Coronary artery (tissue), 2 donors: ENCODE data around the gene CNOT1.

ENCODE experiments used
- DNase-seq: peaks from one replicate; pipeline ENCODE4 v3.0.0-alpha.2; 2017; ENCODE audit warnings: low spot score
- H3K27ac ChIP-seq, 2 donors: fragments of 200-600 bp; sonication (generic); one replicate each; pipeline ENCODE4 v1.5.1; 2016 to 2019
- H3K4me3 ChIP-seq: fragments of 200-600 bp; sonication (generic); 2 replicates; pipeline ENCODE4 v1.5.1; 2016; ENCODE audit warnings: mild to moderate bottlenecking, moderate library complexity
- TF ChIP-seq, protein P1 (sequence below): fragments of 200-600 bp; sonication (generic); IDR thresholded peaks from one replicate; pipeline ENCODE4 v1.5.1; 2019; ENCODE audit warnings: antibody characterized with exemption

CNOT1 gene

GRCh38 chr16:58556678-58557077 lies 72.9 kb downstream of the CNOT1 start:
- H3K27ac ChIP-seq, result no peak overlapping the region
- H3K4me3 ChIP-seq, result no peak overlapping the region
- no peak for DNase-seq
- TF ChIP-seq, protein P1, sequence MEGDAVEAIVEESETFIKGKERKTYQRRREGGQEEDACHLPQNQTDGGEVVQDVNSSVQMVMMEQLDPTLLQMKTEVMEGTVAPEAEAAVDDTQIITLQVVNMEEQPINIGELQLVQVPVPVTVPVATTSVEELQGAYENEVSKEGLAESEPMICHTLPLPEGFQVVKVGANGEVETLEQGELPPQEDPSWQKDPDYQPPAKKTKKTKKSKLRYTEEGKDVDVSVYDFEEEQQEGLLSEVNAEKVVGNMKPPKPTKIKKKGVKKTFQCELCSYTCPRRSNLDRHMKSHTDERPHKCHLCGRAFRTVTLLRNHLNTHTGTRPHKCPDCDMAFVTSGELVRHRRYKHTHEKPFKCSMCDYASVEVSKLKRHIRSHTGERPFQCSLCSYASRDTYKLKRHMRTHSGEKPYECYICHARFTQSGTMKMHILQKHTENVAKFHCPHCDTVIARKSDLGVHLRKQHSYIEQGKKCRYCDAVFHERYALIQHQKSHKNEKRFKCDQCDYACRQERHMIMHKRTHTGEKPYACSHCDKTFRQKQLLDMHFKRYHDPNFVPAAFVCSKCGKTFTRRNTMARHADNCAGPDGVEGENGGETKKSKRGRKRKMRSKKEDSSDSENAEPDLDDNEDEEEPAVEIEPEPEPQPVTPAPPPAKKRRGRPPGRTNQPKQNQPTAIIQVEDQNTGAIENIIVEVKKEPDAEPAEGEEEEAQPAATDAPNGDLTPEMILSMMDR, result no peak

DNA sequence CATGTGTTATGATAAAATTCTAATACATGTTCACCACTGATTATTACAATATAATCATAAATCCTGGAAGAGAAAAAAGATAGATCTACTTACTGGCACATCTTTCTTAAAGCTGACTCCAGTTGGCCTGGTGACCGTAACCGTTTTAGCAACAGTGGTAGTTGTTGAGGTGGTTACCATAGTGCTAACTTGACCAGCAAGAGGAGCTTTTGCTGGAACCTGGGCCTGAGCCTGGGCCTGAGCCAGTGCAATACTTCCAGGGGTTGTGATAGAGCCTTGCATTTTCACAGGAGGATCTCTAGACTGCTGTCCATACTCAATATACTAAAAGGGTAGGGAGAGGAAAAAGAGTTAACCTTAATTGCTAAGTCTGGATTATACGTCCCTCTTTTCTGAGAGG lies 78.1 kb downstream of the CNOT1 start:
- H3K4me3 ChIP-seq, result no peak overlapping the region
- no peak for DNase-seq
- TF ChIP-seq, protein P1, result no peak
- no peak overlapping the region for H3K27ac ChIP-seq

- Histone ChIP-seq H3K27ac (no peak overlapping the region), H3K4me3 (no peak overlapping the region)
Measured at GRCh38 chr16:58548378-58548777, 81.2 kb downstream of the CNOT1 start.

DNA sequence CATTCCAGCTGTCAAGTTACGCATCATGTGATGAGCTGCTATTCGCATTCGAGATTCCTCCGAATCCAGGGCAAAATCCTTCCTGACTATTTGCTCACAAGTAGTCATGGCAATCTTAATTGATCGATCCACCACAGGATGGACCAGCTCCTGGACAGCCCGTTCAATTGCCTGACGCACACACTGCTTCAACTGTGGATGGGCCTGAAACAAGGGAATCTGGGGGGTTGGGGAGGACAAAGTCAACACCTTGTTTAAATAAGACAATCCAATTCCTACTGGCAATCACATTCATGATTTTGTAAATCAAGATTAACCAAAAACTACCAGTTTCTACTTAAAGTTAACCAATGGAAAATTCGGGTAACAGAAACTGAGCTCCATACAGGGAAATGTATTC lies 85.9 kb downstream of the CNOT1 start:
- TF ChIP-seq, protein P1, result no peak
- DNase-seq, result no peak

More at GRCh38 chr16:58548378-58548777, 81.2 kb downstream of the CNOT1 start:
- DNase-seq, result no peak
- TF ChIP-seq, protein P1, result no peak

DNA sequence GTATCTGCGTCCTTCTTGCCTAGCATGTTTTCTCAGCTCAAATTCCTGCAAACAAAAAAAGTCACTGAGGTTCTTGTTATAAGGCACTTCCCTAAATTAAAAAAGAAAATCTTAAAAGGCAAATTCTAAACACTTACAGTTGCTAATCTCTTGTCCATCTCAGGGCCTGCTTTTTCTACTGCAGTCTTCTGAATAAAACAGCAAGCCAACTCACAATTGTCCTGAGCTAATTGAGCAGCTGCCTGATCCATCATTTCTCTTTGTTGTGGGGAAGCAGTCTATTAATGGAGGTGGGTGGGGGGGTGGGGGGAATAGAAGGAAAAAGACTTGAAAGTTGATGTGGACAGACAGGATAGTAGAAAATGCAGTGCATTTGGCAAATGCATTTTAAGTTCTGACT lies 87.3 kb downstream of the CNOT1 start:
- Histone ChIP-seq H3K4me3 (no peak overlapping the region), H3K27ac (no peak overlapping the region)
- TF ChIP-seq, protein P1, result no peak
- no peak for DNase-seq

More for the DNA sequence above, 85.9 kb downstream of the CNOT1 start:
- no peak overlapping the region for H3K27ac ChIP-seq
- no peak overlapping the region for H3K4me3 ChIP-seq

DNA sequence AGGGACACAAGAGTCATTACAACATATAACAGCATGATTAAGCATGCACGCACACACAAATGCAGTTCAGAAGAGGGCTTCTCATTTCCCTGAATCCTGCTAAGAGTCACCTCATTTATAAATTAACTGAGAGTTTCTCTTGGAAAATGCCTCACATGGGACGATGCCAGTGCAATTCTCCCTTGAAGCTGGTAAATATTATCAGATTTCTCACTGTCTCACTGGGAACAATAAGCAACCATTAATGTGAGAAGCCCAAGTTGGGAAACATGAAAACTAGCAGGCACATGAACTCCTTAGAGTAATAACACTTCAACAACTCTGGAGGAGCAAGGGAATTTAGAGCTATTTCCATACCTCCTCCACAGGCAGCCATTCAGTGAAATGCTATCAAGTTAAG lies 87.9 kb downstream of the CNOT1 start:
- H3K27ac ChIP-seq, result no peak overlapping the region
- no peak for DNase-seq
- TF ChIP-seq, protein P1, result no peak

GRCh38 chr16:58537124-58537906 lies 92.3 kb downstream of the CNOT1 start:
- H3K27ac ChIP-seq, result no peak overlapping the region
- no peak overlapping the region for H3K4me3 ChIP-seq
- TF ChIP-seq, protein P1, result no peak
- no peak for DNase-seq

More for the DNA sequence above, 87.9 kb downstream of the CNOT1 start:
- H3K4me3 ChIP-seq, result no peak overlapping the region
